Rectal smooth muscle tissue (tissue), 1 donor: ENCODE data around the gene ARL15.

Experiments used
- H3K27ac ChIP-seq: one replicate; pipeline ENCODE4 v1.7.0; 2013; ENCODE audit warnings: low read depth, low read length, inconsistent platforms
- H3K27me3 ChIP-seq: one replicate; pipeline ENCODE4 v1.7.0; 2013; ENCODE audit warnings: low read length; ENCODE audit not compliant: control insufficient read depth, insufficient read depth
- H3K36me3 ChIP-seq: one replicate; pipeline ENCODE4 v1.7.0; 2013; ENCODE audit warnings: low read length; ENCODE audit not compliant: control insufficient read depth, insufficient read depth
- H3K4me1 ChIP-seq: one replicate; pipeline ENCODE4 v1.7.0; 2013; ENCODE audit warnings: low read length; ENCODE audit not compliant: control insufficient read depth, insufficient read depth
- H3K4me3 ChIP-seq: one replicate; pipeline ENCODE4 v1.7.0; 2013; ENCODE audit warnings: low read length
- H3K9ac ChIP-seq: one replicate; pipeline ENCODE4 v1.7.0; 2013; ENCODE audit warnings: low read length

The ARL15 gene

GRCh38 chr5:54197018-54197417 lies 113.4 kb downstream of the ARL15 start:
- H3K4me1 ChIP-seq = no peaks in the 10 kb centered on the region
- H3K4me3 ChIP-seq = no peak overlapping the region
- no peaks in the 10 kb centered on the region for H3K27me3 ChIP-seq
- no peak overlapping the region for H3K9ac ChIP-seq
- no peak overlapping the region for H3K27ac ChIP-seq
- H3K36me3 ChIP-seq = no peaks in the 10 kb centered on the region

- Histone ChIP-seq H3K4me1 (no peaks in the 10 kb centered on the region), H3K4me3 (no peak overlapping the region), H3K27me3 (no peaks in the 10 kb centered on the region), H3K9ac (no peak overlapping the region), H3K36me3 (no peaks in the 10 kb centered on the region), H3K27ac (no peak overlapping the region)
Observed at GRCh38 chr5:54195701-54196100, 114.7 kb downstream of the ARL15 start.

- Histone ChIP-seq H3K4me3 (no peak overlapping the region), H3K27ac (peak overlapping the region; percentile 32), H3K4me1 (no peaks in the 10 kb centered on the region), H3K27me3 (no peaks in the 10 kb centered on the region), H3K9ac (no peak overlapping the region), H3K36me3 (no peaks in the 10 kb centered on the region)
Observed at GRCh38 chr5:54194318-54194717, 116.1 kb downstream of the ARL15 start.

GRCh38 chr5:54187694-54188093 lies 122.7 kb downstream of the ARL15 start:
- Histone ChIP-seq H3K4me3 (no peak overlapping the region), H3K9ac (no peak overlapping the region), H3K36me3 (no peaks in the 10 kb centered on the region), H3K27me3 (no peaks in the 10 kb centered on the region), H3K27ac (no peak overlapping the region), H3K4me1 (peaks cover 3% of the 10 kb centered on the region)

- Histone ChIP-seq H3K27me3 (no peaks in the 10 kb centered on the region), H3K4me1 (peaks cover 3% of the 10 kb centered on the region), H3K4me3 (no peak overlapping the region), H3K36me3 (no peaks in the 10 kb centered on the region), H3K9ac (no peak overlapping the region), H3K27ac (no peak overlapping the region)
Observed at GRCh38 chr5:54186912-54187445, 123.4 kb downstream of the ARL15 start.

GRCh38 chr5:54186108-54186507 lies 124.3 kb downstream of the ARL15 start:
- Histone ChIP-seq H3K9ac (no peak overlapping the region), H3K4me3 (no peak overlapping the region), H3K27me3 (no peaks in the 10 kb centered on the region), H3K27ac (no peak overlapping the region), H3K4me1 (peaks cover 3% of the 10 kb centered on the region), H3K36me3 (no peaks in the 10 kb centered on the region)

GRCh38 chr5:54184806-54185205 lies 125.6 kb downstream of the ARL15 start:
- H3K9ac ChIP-seq = no peak overlapping the region
- no peaks in the 10 kb centered on the region for H3K36me3 ChIP-seq
- H3K27me3 ChIP-seq = no peaks in the 10 kb centered on the region
- no peak overlapping the region for H3K27ac ChIP-seq
- H3K4me3 ChIP-seq = no peak overlapping the region
- H3K4me1 ChIP-seq = peaks cover 5% of the 10 kb centered on the region

- Histone ChIP-seq H3K36me3 (no peaks in the 10 kb centered on the region), H3K27me3 (no peaks in the 10 kb centered on the region), H3K9ac (no peak overlapping the region), H3K4me1 (peaks cover 10% of the 10 kb centered on the region), H3K27ac (no peak overlapping the region), H3K4me3 (no peak overlapping the region)
Observed at GRCh38 chr5:54180630-54181031, 129.7 kb downstream of the ARL15 start.

- no peaks in the 10 kb centered on the region for H3K27me3 ChIP-seq
- peak overlapping the region; percentile 4 for H3K27ac ChIP-seq
- H3K36me3 ChIP-seq = no peaks in the 10 kb centered on the region
- peaks cover 10% of the 10 kb centered on the region for H3K4me1 ChIP-seq
- no peak overlapping the region for H3K4me3 ChIP-seq
- no peak overlapping the region for H3K9ac ChIP-seq
Observed at GRCh38 chr5:54178991-54179390, 131.4 kb downstream of the ARL15 start.

GRCh38 chr5:54178207-54178606 lies 132.2 kb downstream of the ARL15 start:
- no peaks in the 10 kb centered on the region for H3K36me3 ChIP-seq
- H3K27ac ChIP-seq = peak overlapping the region; percentile 4
- no peak overlapping the region for H3K4me3 ChIP-seq
- H3K9ac ChIP-seq = no peak overlapping the region
- H3K27me3 ChIP-seq = no peaks in the 10 kb centered on the region
- peaks cover 10% of the 10 kb centered on the region for H3K4me1 ChIP-seq

GRCh38 chr5:54177058-54177457 lies 133.3 kb downstream of the ARL15 start:
- H3K27ac ChIP-seq = no peak overlapping the region
- no peaks in the 10 kb centered on the region for H3K27me3 ChIP-seq
- H3K4me3 ChIP-seq = no peak overlapping the region
- no peak overlapping the region for H3K9ac ChIP-seq
- H3K36me3 ChIP-seq = no peaks in the 10 kb centered on the region
- H3K4me1 ChIP-seq = peaks cover 10% of the 10 kb centered on the region

- Histone ChIP-seq H3K27ac (no peak overlapping the region), H3K36me3 (no peaks in the 10 kb centered on the region), H3K9ac (no peak overlapping the region), H3K4me3 (no peak overlapping the region), H3K4me1 (peaks cover 10% of the 10 kb centered on the region), H3K27me3 (no peaks in the 10 kb centered on the region)
Observed at GRCh38 chr5:54176066-54176830, 134.1 kb downstream of the ARL15 start.

- H3K9ac ChIP-seq = no peak overlapping the region
- no peaks in the 10 kb centered on the region for H3K36me3 ChIP-seq
- no peaks in the 10 kb centered on the region for H3K27me3 ChIP-seq
- no peak overlapping the region for H3K27ac ChIP-seq
- peaks cover 8% of the 10 kb centered on the region for H3K4me1 ChIP-seq
- H3K4me3 ChIP-seq = no peak overlapping the region
Observed at GRCh38 chr5:54173251-54173650, 137.1 kb downstream of the ARL15 start.
